ENCODE data around the gene MYCN.
"Not testable (repeated sequence)": the region's sequence is repeated elsewhere in the genome, so short reads cannot be mapped to it uniquely, and the experiment has no call there.

Gene MYCN

DNA sequence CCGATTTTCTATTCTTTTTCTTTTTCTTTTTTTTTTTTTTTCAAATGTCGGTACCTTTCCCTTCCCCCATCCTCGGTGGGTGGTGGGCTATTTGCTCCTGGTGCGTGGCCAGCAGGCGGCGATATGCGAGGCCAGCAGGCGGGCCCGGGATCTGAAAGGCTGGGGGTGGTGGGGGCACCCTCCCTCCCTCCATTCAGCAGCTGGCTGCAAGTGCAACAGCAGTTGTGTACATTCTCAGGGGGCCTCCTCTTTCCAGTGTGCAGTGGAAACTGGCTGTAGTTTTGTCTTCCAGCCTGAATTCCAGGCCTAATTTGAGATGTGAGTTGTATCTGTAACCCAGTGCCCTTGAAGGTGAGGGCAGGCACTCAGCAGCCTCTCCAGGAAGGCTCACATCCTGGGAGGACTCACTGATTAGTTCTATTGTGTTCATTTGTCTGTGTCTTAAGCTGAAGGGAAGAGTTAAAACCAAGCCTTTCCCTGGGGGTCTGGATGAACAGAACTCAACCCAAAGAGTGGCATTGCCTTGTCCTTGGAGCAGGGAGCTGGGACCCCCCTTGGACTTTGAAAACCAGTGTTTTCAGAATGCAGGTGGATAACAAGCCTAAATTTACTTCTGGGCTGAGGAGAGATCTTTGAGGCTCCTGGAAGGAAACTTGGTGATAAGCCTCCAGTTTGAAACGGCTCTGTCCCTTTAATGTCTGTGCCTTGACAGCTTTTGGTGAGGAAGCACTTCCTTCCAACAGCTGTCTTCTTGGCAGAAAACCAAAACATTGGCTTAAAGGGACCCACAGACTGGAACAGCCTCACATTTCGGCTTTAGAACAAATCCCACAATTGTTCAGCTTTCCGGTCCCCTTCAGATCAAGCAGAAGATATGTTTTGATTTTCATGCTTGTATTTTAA is 3.3 kb downstream of the MYCN start:
- DNase-seq (ENCODE audit: low spot score) = peak; percentile 91

DNA sequence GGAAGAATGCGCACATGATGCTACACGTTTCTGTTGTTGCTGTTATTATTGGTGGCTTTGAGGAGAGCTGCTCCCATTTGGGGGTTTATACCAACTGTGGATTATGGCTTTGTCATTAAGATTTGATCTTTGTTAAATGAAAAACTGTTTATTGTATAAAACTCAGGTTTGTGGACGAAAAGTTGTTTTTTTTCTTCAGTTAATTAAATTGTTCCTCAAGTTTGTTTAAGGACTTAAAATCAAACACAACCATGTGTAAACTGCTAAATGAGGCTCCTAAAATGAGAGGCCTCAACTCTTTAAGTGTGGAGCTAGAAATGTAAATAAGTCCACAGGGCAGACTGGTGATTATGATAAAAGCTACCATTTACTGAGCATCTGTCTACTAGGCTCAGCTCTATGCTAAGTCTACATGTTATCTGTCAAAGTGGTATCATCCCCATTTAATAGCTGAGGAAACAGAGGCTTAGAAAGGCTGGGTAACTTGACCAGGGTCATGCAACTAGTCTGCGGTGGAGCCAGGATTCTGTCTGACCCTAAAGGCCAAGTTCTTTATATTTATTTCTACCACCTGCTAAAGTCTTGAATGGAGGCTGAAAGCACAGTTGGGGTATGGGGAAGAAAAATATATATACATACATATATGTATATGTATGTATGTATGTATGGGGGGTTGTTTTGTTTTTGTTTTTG is 4.1 kb downstream of the MYCN start:
- DNase-seq (ENCODE audit: low spot score) = no peak

DNA sequence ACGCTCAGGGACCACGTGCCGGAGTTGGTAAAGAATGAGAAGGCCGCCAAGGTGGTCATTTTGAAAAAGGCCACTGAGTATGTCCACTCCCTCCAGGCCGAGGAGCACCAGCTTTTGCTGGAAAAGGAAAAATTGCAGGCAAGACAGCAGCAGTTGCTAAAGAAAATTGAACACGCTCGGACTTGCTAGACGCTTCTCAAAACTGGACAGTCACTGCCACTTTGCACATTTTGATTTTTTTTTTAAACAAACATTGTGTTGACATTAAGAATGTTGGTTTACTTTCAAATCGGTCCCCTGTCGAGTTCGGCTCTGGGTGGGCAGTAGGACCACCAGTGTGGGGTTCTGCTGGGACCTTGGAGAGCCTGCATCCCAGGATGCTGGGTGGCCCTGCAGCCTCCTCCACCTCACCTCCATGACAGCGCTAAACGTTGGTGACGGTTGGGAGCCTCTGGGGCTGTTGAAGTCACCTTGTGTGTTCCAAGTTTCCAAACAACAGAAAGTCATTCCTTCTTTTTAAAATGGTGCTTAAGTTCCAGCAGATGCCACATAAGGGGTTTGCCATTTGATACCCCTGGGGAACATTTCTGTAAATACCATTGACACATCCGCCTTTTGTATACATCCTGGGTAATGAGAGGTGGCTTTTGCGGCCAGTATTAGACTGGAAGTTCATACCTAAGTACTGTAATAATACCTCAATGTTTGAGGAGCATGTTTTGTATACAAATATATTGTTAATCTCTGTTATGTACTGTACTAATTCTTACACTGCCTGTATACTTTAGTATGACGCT is 5.8 kb downstream of the MYCN start:
- no peak for DNase-seq (ENCODE audit: low spot score)

DNA sequence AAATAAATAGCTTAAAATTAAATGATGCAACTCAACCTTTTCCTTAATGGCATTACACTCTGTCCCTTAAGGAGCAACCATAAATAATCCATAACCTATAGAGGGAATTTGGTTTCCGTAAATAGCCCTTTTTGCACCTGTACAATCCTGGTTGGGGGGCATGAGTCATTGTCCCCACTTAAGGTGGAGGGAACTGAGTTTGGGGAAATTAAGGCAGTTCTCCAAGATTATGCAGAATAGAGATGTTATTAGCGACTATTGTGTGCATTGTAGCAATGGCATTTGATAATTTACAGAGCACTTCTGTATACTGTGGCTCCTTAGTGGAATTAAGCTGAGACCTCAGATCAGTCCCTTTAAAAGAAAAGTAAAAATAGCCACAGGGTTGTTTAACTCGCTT is 6.6 kb downstream of the MYCN start:
- no peak for DNase-seq (ENCODE audit: low spot score)

DNA sequence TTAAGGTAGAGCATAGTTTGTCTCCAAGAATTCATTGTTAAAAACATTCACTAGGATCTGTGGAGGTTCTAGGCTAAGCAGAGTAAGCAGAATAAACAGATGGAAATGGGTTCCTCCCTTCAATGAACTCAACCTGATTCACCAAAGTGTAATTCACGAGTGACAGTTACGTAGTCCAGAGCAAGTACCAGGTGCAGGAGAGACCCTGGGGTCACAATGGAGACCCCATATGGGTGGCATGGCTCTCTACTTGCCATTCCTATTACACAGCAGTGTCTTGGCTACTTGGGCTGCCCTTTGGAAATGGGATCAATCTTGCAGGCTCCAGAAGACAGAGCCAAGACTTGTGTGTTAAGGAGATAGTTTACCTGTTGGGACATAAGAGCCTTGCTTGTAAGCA is 7.1 kb downstream of the MYCN start:
- DNase-seq (ENCODE audit: low spot score) = no peak

DNA sequence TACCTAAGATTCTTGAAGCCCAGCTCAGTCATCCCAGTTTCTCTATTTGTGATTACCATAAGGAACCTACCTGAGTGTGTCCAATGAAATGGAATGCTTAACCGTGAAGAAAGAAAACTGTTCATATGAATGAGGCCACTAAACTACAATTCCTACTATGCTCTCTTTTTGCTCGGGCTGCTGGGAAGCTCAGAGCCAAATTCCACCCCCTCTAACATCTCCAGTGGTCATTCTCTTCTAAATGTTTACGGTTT is 8.3 kb downstream of the MYCN start:
- no peak for DNase-seq (ENCODE audit: low spot score)

DNA sequence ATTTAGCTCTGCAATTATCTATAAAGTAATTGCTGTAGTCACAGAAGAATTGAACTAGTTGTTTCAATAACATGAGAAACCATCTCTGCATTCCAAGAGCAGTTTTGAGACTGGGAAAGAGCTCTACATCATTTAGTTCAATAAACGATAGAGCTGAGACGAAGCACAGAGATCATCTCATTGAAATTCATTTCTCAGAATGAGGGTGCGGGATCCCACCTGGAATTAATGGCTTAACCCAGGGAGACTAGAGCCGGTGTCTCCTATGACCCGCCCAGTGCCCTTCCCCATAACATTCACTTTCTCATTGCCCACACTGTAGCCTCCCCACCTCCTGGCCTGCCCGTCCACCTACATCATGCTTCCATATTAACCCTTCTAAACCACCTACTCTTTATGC is 8.8 kb downstream of the MYCN start:
- DNase-seq (ENCODE audit: low spot score) = no peak

DNA sequence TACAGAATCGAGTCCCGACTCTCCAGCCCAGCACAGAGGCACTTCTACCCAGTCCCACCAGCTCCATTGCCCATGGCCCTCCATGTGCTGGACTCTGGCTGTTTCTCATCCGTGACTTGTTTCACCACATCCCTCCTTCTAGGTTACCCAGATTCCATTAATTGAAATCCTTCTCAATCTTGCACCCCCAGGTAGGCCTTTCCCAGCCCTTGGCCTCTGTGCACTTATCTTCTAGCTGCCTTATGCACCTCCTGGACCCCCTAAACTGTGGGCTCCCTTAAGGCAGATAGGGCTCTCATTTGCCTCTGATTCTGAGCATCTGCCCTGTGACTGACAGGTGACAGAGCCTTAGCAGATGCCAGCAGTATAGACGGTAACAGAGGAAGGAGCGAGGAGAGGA is 9.2 kb downstream of the MYCN start:
- no peak for DNase-seq (ENCODE audit: low spot score)

DNA sequence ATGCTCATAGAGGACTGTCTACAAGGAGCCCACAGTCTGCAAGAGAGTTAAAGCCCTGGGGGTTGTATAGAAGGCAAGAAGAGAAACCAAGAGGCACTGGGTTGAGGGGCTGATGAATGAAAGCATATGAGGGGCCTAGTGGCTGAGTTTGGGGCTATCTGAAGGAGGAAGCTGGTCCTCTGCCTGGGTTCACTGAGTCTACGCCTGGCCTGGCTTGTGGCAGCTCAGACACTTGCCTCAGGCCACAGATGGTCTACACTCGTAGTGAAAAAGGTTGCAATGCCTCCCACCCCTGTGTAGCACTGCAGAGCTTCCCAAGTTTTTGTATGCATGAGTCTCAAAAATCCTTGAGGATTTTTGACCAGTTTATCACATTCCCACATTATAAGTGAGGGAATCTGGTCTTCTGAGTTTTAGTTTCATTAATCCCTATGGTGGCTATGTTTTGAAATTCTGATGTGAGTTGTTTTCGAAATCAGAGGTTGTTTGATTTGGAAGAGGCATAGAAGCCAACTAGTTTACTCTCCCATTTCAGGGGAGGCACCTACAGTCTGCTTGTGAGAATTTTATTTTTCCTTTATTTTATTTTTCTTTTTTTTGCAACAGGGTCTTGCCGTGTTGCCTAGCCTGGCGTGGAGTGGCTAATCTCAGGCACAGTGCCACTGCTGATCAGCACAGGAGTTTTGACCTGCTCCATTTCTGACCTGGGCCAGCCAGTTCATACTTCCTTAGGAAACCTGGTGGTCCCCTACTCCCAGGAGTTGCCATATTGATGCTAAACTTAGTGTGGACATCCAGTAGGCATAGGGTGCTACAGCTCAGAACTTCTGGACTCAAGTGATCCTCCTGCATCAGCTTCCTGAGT is 10.0 kb downstream of the MYCN start:
- DNase-seq (ENCODE audit: low spot score) = no peak

DNA sequence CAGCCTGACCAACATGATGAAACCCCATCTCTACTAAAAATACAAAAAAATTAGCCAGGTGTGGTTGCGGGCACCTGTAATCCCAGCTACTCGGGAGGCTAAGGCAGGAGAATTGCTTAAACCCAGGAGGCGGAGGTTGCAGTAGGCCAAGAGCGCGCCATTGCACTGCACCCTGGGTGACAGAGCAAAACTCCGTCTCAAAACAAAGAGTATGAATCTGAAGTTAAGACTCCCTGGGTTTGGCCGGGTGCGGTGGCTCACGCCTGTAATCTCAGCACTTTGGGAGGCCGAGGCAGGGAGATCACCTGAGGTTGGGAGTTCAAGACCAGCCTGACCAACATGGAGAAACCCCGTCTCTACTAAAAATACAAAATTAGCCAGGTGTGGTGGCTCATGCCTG is 11.6 kb downstream of the MYCN start:
- DNase-seq (ENCODE audit: low spot score) = not testable (repeated sequence)

DNA sequence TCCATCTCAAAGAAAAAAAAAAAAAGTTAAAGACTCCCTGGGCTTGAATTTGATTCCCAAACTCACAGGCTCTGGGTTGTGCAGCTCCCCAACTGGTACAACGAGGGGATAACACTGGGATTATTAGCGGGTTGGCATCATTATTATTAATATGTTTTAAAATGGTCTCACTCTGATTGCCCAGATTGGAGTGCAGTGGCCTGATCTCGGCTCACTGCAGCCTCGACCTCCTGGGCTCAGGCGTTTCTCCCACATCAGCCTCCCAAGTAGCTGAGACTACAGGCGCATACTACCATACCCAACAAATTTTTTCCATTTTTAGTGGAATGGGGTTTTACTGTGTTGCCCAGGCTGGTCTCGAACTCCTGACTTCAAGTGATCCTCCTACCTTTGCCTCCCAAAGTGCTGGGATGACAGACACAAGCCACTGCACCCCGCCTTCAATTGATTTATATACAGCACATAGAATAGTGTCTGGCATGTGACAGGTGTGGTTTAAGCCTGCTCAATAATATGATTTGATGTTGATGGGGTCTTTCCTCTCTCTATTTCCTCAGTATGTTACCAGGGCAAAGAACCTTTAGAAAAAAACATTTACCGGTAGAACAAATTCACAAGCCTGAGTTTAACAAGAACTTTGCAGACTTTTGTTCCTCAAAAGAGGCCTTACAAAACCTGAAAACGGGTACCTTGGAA is 12.2 kb downstream of the MYCN start:
- DNase-seq (ENCODE audit: low spot score) = no peak

DNA sequence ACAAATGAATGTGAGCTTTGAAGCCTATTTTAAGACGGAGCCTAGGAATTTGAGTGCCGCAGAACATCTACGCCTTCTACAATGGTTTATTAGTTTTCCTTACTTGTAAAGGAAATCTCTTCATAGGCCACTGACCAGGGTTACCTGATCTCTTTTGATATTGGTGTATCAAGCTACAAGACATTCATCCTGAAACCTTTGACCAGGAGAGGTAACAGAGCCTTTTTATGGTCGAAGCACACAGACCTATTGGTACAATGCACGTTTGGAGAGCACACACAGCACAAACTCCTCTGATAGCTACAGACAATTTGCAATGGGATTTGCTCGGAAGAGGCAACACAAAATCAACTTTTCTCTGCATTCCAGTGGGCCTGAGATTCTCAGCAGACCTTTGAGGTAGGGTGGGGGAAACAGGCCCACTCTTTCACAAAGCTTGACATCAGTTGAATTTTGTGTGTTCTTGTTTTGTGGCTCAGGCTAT is 12.8 kb downstream of the MYCN start:
- no peak for DNase-seq (ENCODE audit: low spot score)

DNA sequence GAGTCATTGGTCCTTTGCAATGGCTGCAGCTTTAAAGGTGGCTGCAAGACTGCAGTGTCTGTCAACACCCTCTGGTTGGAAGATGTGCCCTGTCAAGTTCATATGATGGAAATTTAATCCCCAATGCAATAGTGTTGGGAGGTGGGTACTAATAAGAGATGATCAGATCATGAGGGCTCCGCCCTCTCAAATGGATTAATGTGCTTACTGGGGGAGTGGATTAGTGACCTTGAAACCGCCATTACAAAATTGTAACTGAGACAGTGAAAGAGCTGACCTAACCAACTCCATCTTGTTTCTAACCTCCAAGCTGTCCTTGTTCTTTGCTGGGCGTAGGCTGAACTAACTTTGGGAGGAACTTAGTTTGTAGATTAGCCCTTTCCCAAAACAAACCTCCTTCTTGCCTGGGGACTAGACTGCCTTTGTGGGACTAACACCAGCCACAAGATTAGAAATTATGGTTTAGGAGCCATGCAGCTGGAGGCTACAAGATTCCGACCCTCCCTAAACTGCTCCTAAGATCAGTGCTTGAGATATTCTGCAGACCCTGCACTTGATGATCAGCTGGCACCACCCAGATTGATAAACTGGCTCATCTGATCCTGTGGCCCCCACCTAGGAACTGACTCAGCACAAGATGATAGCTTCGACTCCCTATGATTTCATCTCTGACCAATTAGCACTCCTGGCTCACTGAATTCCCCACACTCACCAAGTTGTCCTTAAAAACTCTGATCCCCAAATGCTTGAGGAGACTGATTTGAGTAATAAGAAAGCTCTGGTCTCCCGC is 13.7 kb downstream of the MYCN start:
- no peak for DNase-seq (ENCODE audit: low spot score)

DNA sequence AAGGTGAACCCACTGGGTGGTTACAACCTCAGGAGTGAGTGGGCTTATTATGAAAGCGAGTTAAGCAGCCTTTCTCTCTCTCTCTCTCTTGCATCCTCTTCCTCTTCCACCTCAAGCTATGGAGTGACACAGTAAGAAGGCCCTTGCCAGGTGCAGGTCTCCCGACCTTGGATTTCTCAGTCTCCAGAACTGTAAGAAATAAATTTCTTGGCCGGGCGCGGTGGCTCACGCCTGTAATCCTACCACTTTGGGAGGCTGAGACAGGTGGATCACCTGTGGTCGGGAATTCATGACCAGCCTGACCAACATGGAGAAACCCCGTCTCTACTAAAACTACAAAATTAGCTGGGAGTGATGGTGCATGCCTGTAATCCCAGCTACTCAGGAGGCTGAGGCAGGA is 14.4 kb downstream of the MYCN start:
- DNase-seq (ENCODE audit: low spot score) = no peak

DNA sequence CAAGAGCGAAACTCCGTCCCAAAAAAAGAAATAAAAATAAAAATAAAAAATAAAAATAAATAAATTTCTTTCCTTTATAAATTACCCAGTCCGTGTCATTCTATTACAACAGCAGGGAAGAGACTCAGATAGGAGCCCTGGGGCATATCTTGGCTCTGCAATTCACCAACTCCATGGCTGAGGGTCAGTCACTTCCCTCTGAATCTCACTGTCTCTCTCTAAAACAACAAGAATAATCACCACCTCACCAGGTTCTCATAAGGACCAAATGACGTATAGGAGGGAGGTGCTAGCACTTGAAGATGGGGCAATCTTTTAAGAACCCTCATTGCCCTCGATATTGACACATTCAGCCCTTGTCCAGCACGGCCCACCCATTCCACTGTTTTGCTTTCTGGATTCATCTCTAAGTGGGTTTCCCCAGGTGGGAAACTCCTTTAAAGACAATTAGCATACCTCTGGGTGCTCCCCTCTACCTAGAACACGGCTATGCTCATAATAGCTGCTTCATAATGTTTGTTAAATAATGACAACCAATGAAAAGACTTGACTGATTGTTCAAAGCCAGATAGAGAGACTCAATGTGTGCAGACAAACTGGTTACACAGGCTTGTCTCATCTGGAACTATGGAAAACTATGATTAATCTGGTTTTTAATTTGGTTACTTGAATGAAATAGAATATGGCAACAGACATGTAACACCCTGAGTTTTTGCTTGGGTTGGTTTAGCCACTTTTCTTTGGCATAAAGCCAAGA is 15.1 kb downstream of the MYCN start:
- no peak for DNase-seq (ENCODE audit: low spot score)

DNA sequence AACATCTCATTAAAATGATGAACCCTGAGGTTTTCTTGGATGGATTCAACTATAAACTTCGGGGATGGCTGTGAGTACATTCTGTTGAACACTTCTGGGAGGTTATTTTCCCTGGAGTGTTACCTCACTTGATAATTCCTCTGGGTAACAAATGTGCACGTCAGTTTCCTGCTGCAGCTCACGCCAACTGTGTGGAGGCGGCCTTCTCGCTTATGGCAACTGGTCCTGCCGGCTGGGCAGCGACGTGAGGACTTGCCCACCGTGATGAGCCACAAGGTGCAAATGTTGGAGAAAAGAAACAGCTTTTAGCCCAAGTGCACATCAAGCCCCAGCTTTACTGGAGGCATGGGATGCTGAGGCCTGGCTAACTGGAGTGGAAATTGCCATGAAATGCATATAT is 15.9 kb downstream of the MYCN start:
- no peak for DNase-seq (ENCODE audit: low spot score)

DNA sequence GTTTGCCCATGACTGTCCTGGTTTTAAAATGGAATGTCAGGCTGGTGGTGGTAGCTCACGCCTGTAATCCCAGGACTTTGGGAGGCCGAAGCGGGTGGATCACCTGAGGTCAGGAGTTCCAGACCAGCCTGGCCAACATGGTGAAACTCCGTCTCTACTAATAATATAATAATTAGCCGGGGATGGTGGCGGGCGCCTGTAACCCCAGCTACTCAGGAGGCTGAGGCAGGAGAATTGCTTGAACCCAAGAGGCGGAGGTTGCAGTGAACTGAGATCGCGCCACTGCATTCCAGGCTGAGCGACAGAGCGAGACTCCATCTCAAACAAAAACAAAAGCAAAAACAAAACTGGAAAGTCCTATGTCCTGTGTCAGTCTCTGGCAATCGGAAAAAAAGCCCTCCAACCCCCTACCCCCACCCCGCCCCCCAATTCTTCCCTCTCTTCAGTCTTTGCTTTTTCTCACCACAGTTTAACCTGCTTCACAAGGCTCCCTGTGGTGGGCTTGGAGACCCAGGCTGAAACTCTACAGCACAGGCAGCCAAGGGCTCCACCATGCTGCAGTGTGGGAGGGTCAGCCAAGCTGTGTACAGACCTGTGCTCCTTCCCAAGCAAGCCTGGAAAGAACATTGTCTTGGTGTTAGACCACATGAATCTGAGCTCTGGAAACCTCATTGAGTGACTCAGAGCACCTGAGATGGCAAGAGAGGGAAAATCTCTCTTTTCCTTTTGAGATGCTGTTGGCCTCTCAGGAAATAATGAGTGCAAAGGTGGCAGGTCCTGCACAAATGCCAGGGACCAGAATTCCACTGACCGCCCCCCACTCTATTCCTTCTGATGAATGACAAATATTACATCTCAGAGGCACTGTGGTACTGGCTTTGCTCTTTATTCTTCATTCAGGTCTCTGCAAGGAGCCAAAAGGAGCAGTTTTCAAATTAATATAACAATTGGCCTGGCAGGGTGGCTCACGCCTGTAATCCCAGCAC is 16.7 kb downstream of the MYCN start:
- no peak for DNase-seq (ENCODE audit: low spot score)

DNA sequence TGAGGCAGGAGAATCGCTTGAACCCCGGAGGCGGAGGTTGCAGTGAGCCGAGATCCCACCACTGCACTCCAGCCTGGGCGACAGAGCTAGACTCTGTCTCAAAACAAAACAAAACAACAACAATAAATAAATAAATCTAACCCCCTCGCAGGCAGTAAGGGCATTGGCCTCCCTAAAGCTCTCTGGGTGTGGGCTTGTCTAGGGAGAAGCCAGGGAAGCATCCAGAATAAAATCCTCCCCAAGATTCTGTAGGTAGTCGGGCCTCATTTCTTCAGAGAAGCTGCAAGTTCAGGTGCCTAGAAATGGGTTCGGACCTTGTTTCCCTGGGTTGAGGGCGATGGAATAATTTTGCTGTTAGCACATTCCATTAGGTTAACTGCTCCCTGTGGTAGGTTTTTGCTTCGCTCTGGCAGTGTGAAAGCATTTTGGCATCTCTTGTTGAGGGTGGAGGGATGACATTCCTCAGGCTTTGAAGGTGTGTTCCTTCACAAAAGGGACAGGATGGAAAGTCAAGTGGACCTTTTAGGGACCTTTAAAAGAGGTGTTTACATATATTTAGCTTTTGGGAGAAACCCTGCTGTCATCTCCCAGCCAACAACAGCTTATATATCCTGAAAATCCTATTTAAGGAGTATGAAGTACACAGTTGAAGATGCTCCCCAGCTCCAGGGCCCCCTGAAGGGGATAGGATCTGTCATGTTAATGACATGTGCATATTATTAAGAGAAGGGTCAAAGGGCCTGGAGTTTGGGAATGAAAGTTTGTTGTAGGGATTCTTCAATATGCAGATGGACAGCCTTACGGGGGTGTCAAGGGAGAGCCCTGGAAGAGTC is 17.7 kb downstream of the MYCN start:
- no peak for DNase-seq (ENCODE audit: low spot score)

All from HuH-7.5 (cell line).